Hepatocyte (in vitro differentiated cells): ENCODE data around the gene ZNF48.

Source experiments
- EZH2 ChIP-seq: fragments of 200-600 bp; sonication (generic); IDR thresholded peaks from 2 replicates; pipeline ENCODE4 v1.6.1; 2016; ENCODE audit warnings: antibody characterized with exemption, mild to moderate bottlenecking, borderline replicate concordance
- EZH2phosphoT487 ChIP-seq: fragments of 200-600 bp; sonication (generic); IDR thresholded peaks from one replicate; pipeline ENCODE4 v1.6.1; 2018; ENCODE audit warnings: antibody characterized with exemption, mild to moderate bottlenecking, low read depth, moderate library complexity; ENCODE audit not compliant: unreplicated experiment, severe bottlenecking
- TF ChIP-seq, protein P1 (sequence below): fragments of 200-600 bp; sonication (generic); IDR thresholded peaks from 2 replicates; pipeline ENCODE4 v1.5.1; 2016; ENCODE audit warnings: antibody characterized with exemption, mild to moderate bottlenecking; ENCODE audit not compliant: poor library complexity

DNA sequence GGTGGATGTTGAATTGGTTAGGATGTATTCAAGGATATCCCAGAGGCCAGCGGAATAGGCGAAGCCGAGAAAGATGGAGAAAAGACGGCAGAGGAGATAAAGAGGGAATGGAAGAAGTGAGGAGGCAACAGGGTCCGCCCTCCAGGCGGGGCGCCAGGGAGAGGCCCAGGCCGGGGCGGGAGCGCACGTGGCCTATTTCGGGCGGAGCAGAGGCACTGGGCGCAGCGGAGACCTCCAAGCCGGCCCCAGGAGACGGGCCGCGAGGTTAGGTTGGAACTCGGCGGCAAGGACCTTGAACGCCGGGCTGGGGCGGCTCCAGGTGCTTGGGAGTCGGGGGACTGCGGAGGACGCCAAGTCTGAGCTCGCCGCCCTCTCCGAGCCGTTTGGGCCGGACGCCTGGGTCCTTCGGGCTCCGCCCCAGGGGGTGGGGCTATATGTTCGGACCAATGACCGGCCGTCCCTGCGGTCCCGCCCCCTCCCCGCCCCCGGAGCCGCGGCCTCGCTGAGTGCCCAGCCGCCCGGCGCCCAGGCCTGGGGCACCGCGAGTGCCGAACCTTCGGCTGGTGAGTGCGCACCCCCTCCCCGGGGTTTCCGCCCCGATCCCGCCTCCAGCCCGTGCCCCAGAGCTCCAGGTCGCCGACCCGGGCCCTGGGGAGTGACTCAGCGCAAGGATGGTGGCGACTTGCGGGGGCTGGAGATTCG, 12.0 kb downstream of the ZNF48 start, which contains the start of gene ZNF771:
- TF ChIP-seq, protein P1, sequence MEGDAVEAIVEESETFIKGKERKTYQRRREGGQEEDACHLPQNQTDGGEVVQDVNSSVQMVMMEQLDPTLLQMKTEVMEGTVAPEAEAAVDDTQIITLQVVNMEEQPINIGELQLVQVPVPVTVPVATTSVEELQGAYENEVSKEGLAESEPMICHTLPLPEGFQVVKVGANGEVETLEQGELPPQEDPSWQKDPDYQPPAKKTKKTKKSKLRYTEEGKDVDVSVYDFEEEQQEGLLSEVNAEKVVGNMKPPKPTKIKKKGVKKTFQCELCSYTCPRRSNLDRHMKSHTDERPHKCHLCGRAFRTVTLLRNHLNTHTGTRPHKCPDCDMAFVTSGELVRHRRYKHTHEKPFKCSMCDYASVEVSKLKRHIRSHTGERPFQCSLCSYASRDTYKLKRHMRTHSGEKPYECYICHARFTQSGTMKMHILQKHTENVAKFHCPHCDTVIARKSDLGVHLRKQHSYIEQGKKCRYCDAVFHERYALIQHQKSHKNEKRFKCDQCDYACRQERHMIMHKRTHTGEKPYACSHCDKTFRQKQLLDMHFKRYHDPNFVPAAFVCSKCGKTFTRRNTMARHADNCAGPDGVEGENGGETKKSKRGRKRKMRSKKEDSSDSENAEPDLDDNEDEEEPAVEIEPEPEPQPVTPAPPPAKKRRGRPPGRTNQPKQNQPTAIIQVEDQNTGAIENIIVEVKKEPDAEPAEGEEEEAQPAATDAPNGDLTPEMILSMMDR, result no peak
- TF ChIP-seq EZH2phosphoT487, result no peak
- TF ChIP-seq EZH2, result no peak
